GM21723 (cell line): ENCODE measurements around the gene MSLN.

Experiments used
- ATAC-seq: cut with Tn5 transposase; IDR thresholded peaks from one replicate; pipeline ENCODE4 v1.9.1; 2021; ENCODE audit warnings: mild to moderate bottlenecking, moderate library complexity; ENCODE audit not compliant: unreplicated experiment

The MSLN gene

DNA sequence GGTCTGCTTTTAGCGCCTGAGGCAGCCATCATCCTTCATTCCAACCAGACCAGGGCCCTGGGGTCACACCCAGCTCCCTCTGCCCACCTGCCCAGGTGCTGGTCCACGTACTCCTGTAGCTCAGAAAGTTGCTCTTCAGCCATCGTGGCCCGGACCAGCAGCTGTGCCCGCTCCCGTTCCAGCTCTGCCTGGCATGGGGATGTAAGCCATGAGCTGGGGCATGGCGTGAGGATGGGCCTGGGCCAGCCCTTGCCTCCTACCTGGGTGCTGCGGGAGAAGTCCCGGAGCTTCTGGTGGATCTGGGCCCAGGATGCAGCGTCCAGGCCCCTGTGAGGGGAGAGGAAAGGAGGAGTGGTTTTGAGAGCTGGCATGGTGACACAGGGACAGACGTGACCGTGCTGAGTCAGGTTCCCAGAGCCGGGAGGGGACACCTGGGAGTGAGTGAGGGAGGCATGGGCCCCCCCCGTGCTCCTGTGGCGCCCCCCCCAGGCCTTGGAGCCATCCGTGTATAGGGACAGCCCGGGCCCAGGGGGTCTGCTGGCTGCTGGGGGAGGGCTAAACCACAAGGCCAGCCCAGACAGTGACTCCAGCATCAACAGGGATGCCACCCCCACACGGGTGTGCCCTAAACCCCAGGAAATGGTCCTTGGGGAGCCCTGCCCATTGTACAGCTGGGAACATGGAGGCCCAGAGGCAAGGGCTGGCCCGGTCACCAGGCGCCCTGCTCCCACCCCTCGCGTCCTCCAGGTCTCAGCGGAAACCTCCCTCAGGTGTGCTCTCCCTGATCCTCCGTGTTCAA, 37.5 kb upstream of the MSLN start:
- no peak for ATAC-seq

DNA sequence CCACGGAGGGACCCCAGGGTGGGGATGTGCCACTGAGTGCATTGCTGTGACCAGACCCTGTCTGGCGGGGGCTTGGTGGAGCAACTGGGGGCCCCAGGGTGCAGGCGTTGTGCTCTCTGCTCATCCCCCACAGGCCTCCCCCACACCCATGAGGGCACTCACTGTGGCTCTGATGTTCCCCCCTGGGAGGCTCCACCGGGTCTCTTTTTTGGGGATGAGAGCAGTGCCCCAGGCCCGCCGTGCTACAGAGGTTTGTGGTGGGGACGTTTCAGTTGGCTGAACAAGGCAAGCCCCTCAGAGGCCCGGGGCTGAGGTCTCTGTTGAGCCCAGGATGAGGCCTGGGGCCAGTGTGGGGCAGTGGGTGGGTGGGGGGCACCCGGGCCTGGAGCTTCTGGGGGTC, 36.8 kb upstream of the MSLN start:
- no peak for ATAC-seq

DNA sequence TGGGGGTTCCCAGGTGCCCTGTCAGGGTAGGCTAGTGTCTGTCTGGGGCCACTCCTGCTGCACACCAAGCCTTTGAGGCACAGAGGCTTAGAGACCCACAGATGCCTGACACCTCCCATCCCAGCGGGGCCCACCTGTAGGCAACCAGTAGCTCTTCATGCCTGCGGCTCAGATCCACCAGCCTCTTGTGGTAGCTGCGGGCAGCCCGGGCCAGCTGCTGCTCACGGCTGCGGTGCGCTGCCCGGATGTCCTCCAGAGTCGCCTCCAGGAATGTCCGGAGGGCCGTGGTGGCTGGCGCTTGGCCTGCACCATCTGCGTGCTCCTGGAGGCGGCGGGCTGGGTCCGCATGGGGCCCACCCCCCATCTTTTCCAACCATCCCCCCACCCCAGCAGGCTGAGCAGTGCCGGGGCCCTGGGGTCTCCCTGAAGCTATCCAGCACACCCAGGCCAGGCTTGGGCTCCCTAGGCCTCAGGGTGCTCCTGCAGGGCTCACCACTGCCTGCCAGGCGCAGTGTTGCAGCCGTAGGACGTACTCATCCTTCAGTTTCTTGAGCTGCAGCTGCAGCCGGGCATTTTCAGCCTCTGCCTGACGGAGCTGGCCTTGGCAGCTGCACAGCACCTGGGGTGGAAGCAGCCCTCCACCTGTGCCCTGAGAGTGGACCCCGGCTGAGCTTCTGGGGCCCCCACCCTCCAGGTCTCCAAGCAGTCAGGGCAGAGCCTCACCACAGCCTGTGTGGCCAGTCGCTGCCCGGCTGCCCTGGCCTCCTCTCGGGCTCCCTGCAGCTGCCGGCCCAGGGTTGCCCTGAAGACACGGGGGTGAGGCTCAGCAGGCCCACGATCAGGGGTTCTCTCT, 36.1 kb upstream of the MSLN start:
- no peak for ATAC-seq

DNA sequence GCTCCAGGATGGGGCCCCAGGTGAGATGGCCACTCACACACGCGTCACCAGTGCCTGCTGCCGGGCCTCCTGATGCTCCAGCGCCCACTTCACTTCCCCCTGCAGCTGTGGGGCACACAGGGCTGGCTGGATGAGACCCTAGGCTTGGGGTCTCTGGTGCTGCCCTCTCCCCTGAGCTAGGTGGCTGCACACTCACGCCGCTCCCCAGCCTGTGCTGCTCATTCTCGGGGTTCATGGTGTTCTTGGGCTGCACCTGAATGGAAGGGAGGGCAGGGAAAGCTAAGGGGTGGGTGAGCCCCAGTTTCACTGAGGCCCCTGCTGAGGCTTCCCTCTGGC, 35.5 kb upstream of the MSLN start:
- ATAC-seq, result no peak

DNA sequence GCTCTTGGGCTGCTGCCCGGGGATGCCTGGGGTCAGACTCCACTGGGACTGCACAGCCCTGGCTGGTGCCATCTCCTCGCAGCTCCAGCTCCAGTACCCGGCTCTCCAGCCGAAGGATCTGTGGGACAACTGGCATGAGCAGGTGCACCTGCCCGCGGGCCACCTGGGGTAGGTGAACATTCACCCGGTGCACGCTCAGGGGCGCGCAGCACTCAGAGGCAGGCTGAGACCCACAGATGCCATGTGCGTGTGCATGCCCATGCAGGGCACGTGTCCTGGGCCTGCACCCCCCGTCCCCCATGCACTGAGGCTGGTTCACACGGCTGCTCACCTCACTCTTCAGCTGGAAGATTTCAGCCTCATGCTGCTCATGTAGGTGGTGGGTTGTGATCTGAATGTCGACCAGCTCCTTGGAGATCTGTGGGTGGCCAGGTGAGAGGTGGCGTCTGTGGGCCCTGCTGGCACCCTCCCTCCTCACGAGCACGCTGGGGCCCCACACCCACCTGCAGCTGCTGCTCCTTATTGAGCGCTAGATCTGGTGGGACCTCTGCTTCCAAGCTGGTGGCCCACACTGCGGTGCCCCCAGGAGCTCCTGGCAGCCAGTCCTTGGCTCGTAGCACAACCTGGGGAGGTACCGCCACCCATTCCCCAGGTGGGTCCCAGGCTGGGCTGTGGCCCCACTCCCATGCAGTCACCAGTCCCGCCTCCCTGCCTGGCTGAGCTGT, 34.9 kb upstream of the MSLN start:
- no peak for ATAC-seq

DNA sequence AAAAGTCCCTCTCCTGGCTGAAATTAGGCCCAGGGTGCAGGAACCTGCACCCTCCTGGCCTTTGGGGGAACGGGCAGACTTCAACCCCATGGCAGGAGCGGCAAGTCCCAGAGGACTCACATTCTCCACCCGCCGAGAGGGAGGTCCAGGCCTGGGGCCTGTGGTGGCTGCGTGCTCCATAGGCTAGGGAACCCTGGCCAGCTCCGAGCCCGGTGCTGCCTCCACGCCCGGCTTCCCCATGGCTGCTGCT, 34.4 kb upstream of the MSLN start:
- no peak for ATAC-seq

DNA sequence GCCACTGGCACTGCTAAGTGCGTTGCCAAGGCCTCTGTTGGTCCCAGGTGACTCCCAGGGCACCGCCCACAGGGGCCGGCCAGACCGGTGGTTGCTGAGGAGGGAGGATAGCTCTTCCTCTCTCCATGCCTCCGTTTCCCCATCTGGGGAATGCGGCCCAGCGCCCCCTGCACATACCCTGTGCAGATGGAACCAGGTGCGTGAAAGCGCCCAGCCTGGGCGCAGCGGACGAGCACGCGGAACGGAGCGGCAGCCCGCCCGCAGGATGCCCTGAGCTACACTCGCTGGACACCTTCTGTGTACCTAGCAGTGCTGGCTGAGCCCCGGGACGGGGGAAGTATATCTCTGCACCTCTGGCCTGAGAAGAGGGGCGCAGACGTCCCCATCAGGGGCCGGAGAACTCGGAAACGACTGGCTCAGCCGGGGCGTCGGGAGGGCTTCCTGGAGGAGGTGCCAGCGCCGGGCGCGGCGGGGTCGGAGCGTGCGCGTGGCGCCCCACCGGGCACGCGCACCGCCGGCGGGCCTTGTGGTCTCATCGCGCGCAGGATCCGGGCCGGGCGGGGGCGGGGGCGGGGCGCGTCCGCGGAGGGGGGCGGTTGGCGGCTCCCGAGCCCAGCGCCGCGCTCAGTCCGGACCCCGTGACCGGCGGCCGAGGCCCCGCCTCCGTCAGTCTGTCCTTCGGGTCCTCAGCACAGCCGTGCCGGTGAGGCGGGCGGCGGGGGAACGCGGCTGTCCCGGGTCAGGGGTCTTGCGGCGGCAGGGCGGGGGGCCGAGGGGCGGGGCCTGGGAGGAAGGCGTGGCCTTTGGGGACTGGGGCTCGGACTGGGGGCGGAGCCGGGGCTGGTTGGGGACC, 33.9 kb upstream of the MSLN start, which contains the start of the genes CCDC78 and HAGHL:
Gene CCDC78 (minus strand): TSS at position 6 of the 853 bp plus-strand sequence. CDS start 76 bp downstream, outside the sequence.
Gene HAGHL (plus strand): TSS at position 669 of the 853 bp plus-strand sequence. CDS start 404 bp downstream, outside the sequence.
- ATAC-seq, result no peak

DNA sequence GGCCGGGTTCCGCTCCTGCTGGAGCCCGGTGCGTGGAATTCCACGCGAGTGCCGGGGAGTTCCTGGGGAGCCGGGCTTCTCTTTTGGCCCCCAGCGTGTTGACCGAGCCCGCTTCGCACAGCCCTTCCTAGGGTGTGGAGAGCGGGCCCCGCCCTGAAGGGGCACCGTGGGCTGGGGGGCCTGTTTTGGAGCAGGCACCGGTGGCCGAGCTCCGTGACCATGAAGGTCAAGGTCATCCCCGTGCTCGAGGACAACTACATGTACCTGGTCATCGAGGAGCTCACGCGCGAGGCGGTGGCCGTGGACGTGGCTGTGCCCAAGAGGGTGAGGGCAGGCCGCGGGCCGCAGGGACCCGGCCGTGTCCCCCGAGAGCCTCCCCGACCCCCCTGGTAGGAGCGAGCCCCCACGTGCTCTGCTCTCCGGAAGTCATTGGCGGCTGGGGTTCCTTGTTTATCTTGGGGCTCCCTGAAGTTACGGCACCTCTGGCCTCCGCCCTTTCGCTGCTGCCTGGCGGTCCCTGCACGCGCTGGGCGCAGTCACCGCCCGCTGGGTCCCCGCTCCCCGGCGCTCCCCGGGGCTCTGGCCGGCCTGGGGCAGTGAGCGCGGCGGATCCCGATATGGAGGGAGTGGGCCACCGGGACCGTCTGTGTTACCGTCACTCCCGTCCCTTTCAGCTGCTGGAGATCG, 33.1 kb upstream of the MSLN start:
- no peak for ATAC-seq

DNA sequence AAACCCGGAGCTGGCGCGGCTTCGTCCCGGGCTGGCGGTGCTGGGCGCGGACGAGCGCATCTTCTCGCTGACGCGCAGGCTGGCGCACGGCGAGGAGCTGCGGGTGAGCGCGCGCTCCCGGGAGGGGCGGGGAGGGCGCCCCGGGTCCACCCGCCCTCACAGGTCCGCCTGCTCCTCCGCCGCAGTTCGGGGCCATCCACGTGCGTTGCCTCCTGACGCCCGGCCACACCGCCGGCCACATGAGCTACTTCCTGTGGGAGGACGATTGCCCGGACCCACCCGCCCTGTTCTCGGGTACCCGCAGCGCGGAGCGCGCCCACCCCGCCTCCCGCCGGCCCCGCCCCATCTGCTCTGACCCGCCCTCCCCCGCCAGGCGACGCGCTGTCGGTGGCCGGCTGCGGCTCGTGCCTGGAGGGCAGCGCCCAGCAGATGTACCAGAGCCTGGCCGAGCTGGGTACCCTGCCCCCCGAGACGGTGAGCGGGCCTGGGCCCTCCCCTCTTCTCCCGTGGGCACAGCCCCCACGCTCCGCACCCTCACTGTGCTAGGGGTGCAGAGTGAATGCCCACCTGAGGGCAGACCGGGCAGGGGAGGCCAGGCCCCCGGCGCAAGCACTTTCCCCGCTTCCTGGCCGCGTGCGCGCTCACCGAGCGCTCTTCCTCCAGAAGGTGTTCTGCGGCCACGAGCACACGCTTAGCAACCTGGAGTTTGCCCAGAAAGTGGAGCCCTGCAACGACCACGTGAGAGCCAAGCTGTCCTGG, 32.2 kb upstream of the MSLN start:
- ATAC-seq, result no peak

DNA sequence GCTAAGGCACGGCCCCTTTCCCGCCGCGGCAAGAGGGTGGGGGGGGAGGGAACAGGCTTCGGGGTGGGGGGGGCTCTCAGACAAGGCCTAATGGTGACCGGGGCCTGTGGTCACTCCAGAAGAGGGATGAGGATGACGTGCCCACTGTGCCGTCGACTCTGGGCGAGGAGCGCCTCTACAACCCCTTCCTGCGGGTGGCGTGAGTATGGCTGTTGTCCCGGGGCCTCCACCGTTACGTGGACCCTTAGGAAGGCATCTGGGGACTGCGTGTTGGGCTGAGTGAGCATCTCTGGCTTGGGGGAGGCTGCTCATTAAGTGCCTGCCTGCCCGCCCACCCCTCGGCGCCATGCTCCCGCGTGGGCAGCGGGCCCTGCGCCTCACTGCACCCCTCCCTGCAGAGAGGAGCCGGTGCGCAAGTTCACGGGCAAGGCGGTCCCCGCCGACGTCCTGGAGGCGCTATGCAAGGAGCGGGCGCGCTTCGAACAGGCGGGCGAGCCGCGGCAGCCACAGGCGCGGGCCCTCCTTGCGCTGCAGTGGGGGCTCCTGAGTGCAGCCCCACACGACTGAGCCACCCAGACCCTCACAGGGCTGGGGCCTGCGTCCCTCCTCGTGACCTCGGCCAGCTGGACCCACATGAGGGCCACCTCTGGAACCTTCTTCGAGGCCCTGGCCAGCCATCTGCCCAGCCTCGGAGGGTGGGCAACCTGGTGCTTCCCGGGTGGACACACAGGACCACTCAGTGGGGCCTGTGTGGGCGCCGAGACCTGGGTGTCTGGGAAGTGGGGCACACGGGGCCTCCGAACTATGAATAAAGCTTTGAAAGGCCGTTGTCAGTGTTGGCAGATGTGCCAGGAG, 31.4 kb upstream of the MSLN start:
- no peak for ATAC-seq

DNA sequence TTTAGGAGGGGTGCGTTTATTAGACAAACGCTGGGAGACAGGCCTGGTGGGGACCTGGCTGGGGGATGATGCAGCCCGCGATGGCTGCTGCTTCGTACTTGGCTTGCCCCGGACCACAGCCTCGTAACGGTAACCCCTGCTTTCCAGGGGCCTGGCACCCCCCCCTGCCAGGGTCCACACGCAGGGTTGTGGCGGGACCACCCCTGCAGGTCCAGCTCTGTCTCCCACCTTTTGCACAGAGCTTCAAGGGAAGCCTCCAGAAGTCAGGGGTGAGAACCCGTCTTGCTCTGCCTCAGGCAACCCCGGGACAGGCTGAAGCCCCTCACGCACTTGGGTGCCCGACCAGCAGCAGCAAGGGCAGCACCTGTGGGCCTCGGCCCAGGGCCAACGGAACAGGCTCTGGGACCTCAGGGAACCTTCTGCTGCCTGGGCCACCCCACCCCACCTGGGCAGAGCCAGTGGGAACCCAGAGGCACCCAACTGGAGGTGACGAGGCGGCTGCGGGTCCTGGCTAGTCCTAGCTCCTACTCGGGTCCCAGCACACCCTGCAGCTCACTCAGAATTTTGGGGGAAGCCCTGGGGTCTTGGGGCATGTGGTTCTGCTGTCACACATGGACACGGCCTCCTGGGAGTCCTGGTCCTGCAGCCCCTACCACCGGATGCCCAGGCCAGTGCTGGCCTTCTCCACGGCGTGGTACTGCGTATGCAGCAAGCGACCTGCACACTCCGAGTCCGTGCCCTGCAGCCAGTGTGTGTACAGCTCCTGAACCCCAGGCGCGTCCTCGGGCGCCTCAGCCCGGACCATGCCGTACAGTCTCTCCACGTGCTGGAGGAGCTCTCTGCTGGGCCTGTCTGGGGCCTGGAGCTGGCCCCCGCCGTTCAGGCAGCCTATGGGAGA, 30.5 kb upstream of the MSLN start:
- ATAC-seq, result no peak

DNA sequence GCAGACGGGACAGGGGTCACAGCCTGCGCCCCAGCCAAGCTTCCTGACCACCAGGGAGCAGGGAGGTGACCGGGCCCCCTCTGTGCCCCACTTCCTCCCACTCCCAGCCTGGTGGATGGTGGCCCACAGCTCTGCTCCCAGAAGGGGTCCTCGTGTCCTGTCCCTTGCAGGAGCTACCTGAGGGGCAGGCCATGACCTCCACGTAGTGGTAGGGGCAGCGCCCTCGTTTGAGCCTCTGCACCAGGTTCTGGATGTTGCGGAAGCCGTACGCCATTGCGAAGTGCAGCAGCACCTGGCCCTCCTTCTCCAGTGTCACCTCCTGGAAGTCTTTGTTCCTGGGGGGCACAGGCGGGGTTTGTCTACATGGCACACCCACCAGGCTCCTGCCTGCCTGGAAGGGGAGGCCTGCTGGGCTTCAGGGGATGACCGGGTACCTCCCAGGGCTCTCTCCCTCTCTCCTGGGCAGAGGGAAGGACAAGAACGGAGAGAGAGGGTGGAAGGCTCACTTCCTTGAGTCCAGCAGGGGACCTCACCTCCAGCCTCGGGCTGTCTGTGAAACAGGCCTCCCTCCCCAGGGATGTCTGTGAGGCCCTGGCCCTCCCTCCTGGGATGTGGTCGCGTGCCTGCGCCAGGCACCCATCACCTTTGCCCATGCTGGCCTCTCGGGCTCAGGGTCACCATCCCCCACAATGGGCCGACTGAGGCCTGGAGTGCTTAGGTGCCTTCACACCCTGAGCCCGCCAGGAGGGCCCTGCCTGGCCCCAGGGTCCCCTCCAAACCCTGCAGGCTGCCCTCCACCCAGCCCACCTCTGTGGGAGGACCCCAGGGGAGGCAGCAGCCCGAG, 29.6 kb upstream of the MSLN start:
- no peak for ATAC-seq

DNA sequence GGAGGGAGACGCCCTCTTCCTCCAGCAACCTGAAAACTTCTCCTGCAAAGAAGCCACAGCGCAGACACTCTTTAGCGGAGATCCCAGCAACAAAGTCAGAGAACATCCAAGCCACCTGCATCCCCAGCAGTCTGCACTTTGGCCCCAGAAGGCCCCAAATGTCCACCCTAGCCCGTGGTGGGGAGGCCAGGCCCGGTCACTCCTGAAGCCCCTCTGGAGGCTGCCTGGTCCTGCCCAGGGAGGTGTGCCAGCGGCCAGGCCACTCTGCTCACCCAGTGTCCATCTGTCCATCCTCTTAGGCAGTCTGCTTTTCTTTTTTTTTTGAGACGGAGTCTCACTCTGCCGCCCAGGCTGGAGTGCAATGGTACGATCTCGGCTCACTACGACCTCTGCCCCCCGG, 28.2 kb upstream of the MSLN start:
- ATAC-seq, result no peak

DNA sequence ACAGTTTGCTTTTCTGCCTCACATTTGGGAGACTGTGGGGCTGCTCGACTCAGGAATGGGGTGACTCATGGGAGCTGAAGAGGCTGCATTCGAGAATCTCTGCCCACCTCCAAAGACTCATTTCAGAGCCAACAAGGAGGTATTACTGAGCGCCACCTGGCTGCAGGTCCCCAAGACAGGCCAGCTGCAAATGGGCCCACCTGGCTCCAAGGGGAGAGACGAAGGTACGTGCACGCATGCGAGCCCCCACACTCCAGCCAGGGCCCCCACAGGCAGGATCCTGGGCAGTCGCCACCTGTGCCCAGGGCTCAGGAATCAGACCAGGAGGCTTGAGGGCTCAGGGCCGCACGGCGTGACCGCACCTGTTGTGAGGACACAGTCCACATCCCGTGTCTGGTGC, 27.6 kb upstream of the MSLN start:
- no peak for ATAC-seq

DNA sequence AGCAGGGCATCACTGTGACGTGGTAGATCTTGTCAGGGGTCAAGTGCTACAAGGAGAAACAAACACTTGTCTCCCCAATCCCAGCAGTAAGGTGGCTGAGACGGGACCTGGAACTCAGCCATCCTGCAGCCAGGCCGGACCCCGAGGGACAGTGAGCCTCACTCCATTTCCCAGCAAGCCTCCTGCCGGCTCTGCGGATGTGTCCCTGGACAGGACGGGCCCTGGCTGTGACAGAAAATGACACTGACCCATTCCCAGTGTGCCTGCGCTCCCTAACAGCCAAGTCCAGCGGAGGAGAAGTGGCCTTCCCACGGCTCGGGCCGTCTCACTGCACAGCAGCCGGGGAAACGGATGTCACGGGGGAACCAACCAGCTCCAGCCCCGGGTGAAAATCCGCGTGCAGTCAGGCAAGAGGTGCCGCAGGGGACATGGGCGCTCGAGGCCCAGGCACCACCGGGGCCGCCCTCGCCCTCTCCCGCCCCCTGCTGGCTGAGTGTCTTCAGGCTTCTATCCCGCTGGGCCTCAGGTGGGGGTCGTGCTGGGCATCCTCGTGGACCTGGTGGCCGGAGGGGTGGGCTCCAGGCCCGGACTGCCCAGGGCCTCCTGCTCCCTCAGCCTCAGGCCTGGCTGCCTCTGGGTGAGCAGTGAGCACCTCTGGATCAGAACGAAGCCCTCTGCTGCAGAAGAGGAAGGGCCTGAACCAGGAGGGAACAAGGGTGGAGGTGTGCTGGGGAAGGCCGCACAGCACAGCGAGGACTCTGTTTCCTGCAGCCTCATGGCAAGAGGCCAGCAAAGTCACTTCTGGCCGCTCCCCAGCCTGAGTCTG, 26.9 kb upstream of the MSLN start:
- ATAC-seq, result no peak
